GM21447 (cell line): ENCODE measurements around the gene C9orf85.
"Not testable (repeated sequence)": the region's sequence is repeated elsewhere in the genome, so short reads cannot be mapped to it uniquely, and the experiment has no call there.

ENCODE experiments used
- ATAC-seq: cut with Tn5 transposase; IDR thresholded peaks from one replicate; pipeline ENCODE4 v1.9.1; 2021; ENCODE audit not compliant: unreplicated experiment

The C9orf85 gene, protein sequence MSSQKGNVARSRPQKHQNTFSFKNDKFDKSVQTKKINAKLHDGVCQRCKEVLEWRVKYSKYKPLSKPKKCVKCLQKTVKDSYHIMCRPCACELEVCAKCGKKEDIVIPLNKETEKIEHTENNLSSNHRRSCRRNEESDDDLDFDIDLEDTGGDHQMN

DNA sequence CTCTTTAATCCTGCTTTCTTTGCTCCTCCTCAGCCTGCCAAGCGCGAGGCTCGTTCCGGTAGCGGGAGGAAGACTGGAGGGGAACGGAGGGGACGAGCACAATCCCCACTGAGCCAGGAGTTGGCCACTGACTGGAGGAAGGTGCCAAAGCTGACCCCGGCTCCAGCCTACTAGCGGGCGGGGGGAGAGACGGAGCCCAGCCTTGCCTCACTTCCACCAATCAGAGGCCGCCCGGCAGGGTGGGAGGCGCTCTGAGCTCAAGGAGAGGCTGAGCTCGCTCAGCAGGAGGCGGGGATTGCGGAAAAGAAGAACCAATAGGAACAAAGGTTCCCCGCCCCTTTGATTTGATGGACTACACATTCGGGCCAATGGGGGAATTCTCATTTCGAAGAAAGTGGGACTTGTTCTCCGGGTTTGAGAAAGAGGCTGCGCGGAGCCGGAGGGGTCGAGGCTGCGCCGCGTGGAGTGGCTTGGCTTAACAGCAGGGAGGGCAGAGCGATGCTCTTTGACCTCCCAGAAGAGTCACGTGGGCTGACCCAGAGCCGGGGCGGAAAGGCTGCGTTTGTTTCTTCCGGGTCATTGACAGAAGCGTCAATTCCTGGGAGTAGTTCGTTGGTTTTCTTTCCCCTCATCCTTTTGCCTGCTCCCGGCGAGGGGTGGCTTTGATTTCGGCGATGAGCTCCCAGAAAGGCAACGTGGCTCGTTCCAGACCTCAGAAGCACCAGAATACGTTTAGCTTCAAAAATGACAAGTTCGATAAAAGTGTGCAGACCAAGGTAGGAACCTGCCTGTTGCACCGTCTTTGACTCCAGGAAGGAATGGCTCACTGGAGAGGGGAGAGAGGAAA, at the start of gene C9orf85, which contains the start of gene ABHD17B:
Gene C9orf85 (plus strand): TSS at position 579 of the 847 bp plus-strand sequence. CDS start 96 bp downstream, at position 675.
Gene ABHD17B (minus strand): TSS at position 133 of the 847 bp plus-strand sequence. CDS start 36,113 bp downstream, outside the sequence.
- ATAC-seq = peak; percentile 91

DNA sequence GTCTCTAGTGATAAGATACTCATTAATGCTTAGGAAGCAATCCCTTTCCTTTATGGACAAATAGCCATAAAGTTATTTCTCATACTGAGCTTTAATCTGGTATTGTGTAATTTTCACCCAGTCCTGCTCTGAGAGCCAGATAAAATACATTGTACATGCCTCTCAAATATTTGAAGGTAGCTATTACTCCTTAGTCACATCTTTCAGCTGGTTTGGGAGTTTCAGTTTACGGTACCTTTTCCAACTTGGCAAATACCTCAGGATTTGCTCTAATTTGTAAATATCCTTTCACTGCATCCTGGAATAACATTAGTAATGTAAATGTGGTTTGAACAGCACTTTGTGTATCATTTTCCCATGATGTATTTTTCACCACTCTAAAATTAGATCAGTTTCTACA, 47.8 kb upstream of the C9orf85 start:
- ATAC-seq = no peak

DNA sequence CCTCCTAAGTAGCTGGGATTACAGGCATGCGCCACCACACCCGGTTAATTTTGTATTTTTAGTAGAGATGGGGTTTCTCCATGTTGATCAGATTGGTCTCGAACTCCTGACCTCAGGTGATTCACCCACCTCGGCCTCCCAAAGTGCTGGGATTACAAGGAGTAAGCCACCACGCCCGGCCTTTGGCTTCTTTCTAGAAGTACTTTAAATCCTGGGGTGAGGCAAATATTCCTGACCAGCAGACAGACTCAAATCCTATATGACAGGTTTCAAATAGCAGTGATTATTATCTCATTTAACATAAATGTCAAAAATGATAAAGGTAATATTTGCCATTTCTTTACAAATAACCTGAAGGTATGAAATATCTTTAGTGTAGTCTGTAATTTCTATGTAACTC, 36.1 kb upstream of the C9orf85 start:
- ATAC-seq = no peak

DNA sequence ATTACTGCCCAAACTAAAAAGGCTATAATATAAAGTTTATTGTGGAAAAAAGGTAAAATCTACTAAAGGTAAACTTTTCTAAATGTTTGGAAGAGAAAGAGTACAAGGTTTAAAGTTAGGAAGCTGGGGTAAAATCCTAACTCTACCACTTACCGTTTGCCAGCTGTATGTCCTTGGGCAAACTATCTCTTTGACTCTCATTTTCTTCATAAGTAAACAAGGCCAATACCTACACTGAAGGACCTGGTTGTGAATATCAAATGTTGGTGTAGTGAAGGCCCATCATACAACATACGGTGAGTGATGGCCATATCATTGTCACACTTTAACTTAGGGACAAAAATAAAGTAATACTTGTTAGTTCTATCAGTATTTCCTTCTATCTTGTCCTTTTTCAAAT, 35.3 kb upstream of the C9orf85 start:
- no peak for ATAC-seq

DNA sequence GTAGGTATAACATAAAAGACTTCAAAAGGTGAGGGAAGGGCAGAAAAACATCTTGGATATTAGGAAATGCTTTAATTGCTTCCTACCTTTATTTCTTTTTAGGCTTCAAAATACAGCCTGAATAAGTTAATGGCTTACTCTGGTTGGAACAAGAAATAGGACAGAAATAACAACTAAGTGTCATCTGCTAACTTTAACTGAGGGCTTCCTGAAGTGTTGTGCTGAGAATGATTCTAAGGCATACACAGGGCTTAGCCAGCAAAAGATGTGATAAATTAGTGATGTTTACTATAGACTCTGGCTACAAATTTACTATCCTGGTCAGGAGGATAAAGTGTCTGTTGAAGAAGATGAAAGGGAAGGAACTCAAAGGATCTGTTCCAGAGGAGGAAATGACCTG, 34.6 kb upstream of the C9orf85 start:
- ATAC-seq = no peak

DNA sequence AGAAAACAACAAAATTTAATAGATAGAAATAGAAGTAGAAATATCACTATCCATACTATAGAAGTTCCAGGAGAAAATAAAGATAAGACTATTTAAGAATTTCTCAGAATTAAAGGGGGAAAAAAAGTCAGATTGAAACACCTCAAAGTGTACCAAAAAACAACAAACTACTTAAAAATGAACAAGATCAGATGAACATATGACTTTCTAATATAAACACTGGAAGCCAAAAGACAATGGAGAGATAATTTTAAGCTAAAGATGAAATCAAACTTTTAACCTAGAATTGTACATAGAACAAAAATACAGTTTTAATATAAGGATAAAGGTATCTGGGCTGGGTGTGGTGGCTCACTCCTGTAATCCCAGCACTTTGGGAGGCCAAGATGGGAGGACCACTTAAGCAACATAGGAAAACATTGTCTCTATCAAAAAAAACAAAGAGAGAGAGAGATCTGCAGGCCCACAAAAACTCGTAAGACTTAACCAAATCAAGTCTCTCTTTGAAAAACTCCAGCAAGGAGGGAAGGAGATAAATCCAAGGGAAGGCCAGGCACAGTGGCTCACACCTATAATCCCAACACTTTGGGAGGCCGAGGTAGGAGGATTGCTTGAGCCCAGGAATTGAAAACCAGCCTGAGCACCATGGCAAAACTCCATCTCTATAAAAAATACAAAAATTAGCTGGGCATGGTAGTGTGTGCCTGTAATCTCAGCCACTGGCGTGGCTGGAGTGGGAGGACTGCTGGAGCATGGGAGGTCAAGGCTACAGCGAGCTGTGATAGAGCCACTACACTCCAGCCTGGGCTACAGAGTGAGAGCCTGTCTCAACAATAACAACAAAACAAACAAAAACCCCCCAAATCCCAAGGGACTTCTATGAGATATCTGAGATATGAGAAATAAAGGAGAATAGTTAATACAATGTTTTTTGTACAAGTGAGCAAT, 32.8 kb upstream of the C9orf85 start:
- ATAC-seq = no peak

DNA sequence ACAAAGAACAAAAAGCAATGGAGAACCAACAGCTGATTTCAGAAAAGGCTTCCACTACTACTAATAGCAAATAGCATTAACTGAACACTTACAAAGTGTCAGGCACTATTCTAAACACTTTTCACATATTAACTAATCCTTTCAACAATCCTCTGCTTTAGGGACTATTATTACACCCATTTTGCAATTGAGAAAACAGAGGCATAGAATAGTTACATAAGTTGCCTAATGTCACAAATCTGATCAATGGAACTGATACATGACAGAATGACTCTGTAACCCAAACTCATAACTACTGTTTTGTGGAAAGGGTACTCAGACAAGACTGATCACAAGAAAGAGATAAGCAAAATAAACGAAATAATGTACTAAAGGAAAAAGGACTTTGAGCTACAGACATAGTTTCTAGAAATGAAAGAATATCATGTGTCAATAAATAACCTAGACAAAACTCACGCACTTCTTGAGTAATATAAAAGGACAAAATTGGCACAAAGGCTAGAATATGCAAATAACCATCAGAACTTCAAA, 31.7 kb upstream of the C9orf85 start:
- no peak for ATAC-seq

DNA sequence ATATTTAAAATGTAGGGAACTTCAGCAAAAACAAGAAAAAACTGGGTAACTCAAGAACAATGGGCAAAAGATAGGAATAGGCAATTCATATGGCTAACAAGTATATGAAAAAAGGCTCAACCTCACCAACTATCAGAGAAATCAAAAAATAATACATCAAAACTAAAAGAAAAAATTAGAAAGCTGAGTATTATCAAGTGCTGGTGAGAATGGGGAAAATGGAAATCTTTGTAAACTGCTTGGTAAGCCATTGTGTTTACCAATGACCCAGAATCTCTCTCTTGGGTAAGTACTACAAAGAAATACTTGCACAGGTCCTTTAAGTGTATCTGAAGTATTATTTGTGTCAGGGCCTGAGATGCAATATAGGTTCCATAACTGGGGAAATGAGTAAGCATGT, 27.4 kb upstream of the C9orf85 start:
- ATAC-seq = no peak

DNA sequence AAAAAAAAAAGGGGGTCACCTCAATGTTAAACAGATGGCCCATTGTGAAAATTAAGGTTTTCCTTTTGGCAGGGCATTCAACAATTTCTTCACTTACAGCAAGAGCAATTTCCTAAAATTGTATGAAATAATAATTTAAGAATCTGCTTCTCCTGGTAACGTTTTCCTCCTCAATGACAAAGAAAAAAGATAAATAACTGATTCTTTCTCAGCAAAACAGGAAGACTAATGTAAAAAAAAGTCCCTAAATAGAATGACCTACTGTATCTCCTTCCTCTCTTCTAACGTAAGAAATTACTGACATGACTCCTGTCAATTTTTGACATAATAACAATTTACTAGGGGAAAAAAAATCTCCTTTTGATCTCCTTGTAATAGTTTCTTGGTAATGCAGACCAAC, 26.0 kb upstream of the C9orf85 start:
- ATAC-seq = no peak

DNA sequence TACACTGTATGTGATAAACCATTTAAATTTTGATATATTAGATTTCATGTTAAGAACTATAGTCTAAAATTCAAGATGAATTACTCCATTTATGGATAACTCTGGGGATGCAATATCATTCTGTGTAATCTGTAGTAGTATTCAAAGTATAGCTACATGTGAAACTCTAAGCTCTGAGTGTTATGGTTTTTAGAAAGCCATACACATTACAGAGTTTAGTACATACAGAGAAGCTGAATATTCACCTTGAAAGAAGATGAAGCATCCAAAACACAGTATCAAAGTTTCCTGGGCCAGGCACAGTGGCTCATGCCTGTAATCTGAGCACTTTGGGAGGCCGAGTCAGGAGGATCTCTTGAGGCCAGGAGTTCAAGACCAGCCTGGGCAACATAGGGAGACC, 25.4 kb upstream of the C9orf85 start:
- ATAC-seq = no peak

DNA sequence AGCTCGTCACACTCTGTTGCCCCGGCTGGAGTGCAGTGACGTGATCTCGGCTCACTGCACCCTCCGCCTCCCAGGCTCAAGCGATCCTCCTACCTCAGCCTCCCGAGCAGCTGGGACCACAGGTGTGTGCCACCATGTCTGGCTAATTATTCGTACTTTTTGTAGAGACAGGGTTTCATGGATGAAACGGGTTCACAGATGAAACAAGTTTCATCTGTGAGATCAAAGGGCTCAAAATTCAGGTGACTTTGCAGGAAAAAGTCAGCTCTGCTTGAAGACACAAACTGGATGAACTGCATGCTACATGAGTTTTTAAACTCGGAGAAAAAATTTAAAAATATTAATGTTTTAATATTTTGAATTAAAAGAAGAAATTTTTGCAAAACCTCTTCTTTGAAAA, 24.9 kb upstream of the C9orf85 start:
- no peak for ATAC-seq

DNA sequence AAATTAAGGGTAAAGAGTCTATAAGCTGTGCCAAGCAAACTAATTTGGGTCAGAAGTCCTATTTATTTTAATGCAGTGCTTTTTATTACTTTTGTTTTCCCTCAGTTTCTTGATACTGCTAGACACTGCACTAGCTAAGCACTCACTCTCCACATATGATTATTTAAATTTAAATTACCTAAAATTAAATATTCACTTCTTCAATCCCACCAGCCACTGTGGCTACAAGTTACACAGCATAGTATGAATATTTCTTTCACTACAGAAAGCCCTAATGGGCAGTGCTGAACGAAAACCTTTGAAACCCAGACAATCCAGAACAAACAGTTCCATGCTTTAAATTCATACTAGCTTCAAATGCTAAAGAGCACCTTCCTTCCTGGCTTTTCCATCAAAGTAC, 24.1 kb upstream of the C9orf85 start:
- no peak for ATAC-seq

DNA sequence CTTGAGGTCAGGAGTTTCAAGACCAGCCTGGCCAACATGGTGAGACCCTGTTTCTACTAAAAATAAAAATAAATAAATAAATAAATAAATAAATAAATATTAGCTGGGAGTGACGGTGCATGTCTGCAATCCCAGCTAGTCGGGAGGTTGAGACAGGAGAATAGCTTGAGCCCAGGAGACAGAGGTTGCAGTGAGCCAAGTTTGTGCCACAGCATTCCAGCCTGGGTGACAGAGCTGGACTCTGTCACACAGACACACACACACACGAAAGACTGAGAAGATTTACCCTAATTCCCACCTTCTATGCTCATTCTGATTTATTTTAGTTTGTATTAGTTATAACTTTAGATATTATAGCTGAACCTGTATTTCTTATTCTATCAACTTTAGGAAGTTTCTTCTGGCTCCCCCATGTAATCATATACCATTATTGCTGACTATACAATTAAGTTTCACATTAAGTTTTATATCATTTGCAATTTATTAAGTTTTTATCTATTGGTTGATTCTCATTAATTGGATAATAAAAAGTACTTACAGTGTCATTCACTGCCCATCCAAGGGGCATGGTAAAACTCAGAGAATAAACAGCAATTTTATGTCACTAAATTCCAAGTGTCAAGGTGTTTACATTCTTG, 21.3 kb upstream of the C9orf85 start:
- ATAC-seq = no peak

DNA sequence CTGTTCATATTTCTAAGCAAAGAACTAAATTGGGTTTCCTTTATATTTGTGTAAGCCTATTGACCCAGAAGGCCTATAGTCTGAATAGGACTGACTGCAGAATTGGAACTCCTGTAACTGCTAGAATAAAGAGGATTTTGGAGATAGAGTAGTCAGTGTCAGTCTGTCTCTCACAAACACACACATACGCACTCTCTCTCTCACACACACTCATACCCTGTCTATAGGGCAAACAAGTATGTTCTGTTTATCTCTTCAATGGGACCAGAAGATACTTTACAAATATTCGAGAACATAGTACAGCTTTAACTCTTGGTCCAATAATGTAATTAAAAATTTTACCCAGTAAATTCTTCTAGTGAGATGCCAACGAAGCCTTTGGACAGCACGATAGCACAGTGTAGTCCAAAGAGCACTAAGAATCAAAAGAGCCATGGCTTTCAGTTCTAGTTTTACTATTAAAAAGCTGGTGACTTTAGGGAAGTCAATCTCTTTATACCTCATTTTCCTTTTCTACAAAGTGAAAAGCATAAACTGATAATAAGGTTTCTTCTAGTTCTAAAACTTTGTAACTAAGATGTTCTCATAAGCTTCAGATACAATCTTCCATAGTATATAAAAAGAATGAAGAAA, 19.8 kb upstream of the C9orf85 start:
- no peak for ATAC-seq

DNA sequence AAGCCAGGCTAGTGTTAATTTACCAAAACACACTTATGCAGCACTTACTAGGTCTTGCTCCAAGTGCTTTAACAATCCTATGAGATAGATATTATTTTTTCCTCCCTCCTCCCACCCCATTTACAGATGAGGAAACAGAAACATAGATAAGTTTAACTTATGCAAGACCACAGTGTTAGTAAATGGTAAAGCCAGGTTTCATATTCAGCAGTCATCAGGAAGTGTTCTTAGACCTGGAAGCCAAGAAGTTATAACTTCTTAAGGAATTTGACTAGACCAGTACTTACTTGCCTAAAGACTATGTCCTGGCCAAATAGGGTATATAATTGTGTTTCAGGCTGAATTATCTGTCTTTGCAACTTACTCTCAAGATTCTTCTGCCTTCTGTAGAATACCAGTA, 16.3 kb upstream of the C9orf85 start:
- ATAC-seq = peak; percentile 60

DNA sequence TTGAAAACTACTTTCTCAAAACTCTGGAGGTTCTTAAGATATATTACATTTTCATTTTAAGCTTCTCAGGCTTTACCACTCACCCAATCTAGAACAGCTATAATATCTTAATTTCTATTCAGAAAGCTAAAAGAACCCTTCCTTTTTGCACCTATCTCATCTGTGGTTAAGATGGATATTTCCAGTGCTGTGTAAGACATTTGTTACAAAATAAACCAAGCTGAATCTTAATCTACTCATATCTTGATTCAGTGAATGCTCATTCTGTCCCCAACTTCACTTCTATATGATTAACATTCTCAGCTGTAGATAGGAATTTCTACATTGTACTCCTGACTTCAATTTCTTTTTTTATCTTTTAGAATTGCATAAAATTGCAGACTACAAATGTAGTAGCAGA, 15.5 kb upstream of the C9orf85 start:
- no peak for ATAC-seq

DNA sequence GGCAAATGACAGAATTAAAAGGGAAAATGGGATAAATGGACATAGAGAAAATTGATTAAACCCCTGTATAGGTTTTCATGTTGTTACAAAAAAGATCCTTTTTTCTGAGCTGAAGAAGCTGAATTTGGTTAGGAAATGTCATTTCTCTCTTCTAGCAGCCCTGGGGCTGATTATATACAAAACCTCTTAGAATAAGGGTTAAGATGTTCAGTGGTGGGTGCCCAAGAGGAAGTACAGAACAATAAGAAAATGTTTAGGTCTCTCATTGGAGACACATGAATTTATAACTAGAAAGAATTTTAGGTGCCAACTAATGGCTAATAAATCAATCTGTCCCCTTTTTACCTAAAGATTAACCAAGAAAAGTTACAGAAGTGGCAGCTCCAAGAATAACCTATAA, 14.7 kb upstream of the C9orf85 start:
- ATAC-seq = no peak

DNA sequence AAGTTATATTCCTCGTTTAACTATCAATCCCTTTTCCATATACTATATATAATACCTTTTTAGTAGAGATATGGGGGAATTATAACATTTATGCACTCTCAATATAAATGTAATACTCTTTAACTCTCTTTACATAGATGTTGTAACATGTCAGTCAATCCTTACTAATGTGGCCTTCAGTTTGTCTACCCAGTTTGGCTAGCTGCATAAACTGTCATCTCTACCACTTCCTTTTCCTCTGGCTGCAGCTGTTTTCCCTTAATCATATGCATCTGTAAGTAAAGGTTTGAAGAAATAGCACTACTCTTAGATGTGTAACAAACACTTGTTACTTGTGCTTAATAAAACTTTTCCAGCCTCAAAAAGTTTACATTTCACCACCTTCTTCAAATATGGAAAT, 13.9 kb upstream of the C9orf85 start:
- peak; percentile 66 for ATAC-seq

DNA sequence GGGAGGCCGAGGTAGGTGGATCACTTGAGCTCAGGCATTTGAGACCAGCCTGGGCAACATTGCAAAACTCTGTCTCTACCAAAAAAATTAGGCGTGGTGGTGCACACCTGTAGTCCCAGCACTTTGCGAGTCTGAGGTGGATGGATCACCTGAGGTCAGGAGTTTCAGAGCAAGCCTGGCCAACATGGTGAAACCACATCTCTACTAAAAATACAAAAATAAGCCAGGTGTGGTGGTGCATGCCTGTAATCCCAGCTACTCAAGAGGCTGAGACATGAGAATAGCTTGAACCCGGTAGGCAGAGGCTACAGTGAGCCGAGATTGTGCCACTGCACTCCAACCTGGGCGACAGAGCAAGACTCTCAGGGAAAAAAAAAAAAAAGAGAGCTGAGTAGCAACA, 12.7 kb upstream of the C9orf85 start:
- not testable (repeated sequence) for ATAC-seq
